GM18502 (cell line): Measurements from ENCODE around the gene PDE6D.

ENCODE experiments used
- ATAC-seq: cut with Tn5 transposase; IDR thresholded peaks from one replicate; pipeline ENCODE4 v1.9.1; 2021; ENCODE audit warnings: mild to moderate bottlenecking; ENCODE audit not compliant: unreplicated experiment, poor library complexity

Gene PDE6D

GRCh38 chr2:231708773-231709635, 72.1 kb downstream of the PDE6D start:
- ATAC-seq, result no peak

- ATAC-seq, result peak; percentile 63
These were observed 72.9 kb downstream of the PDE6D start, which contains the start of gene PTMA for GRCh38 chr2:231707927-231708772. Gene PTMA, plus strand, starts transcription at chr2:231708525. Its CDS starts 182 bp downstream, at chr2:231708707.

GRCh38 chr2:231707625-231707926, 73.5 kb downstream of the PDE6D start:
- no peak for ATAC-seq

GRCh38 chr2:231706731-231707624, 74.1 kb downstream of the PDE6D start:
- peak; percentile 40 for ATAC-seq

GRCh38 chr2:231704017-231704416, 77.1 kb downstream of the PDE6D start:
- no peak for ATAC-seq

GRCh38 chr2:231701456-231702373, 79.4 kb downstream of the PDE6D start:
- ATAC-seq, result no peak

- ATAC-seq, result no peak
These were observed 82.1 kb downstream of the PDE6D start for GRCh38 chr2:231699006-231699405.

GRCh38 chr2:231696004-231696367, 85.1 kb downstream of the PDE6D start:
- ATAC-seq, result no peak

GRCh38 chr2:231693956-231694355, 87.1 kb downstream of the PDE6D start:
- ATAC-seq, result no peak

GRCh38 chr2:231692847-231693246, 88.2 kb downstream of the PDE6D start:
- ATAC-seq, result no peak

GRCh38 chr2:231691251-231691772, 89.8 kb downstream of the PDE6D start:
- no peak for ATAC-seq

- ATAC-seq, result no peak
These were observed 91.8 kb downstream of the PDE6D start for GRCh38 chr2:231689124-231689893.

GRCh38 chr2:231688719-231689118, 92.4 kb downstream of the PDE6D start:
- no peak for ATAC-seq

GRCh38 chr2:231687961-231688360, 93.1 kb downstream of the PDE6D start:
- no peak for ATAC-seq

- peak; percentile 84 for ATAC-seq
These were observed 93.8 kb downstream of the PDE6D start for GRCh38 chr2:231687133-231687852.

GRCh38 chr2:231686192-231687100, 94.6 kb downstream of the PDE6D start:
- ATAC-seq, result no peak
